HepG2 (cell line): Measurements from ENCODE around the gene RNF11. TPM values are rescaled to one million over a fixed set of nuclear protein-coding genes. Genes with fewer than 3 reads are reported as not detected.

Experiments used
- BORCS8-MEF2B ChIP-seq: sonication (generic); formaldehyde crosslinking; IDR thresholded peaks from 2 replicates; pipeline ENCODE4 v1.8.0; 2022; ENCODE audit warnings: mild to moderate bottlenecking, missing genetic modification reagents
- CHCHD3 ChIP-seq: sonication (generic); formaldehyde crosslinking; IDR thresholded peaks from 2 replicates; pipeline ENCODE4 v1.8.0; 2022; ENCODE audit warnings: mild to moderate bottlenecking, missing genetic modification reagents, moderate library complexity
- FOXO1 ChIP-seq: sonication (generic); formaldehyde crosslinking; IDR thresholded peaks from 2 replicates; pipeline ENCODE4 v1.4.0; 2020; ENCODE audit warnings: missing genetic modification reagents
- HNRNPLL ChIP-seq: fragments of 200-400 bp; formaldehyde crosslinking; IDR thresholded peaks from 2 replicates; pipeline ENCODE4 v1.6.1; 2017; ENCODE audit warnings: mild to moderate bottlenecking, low read depth, low read length; ENCODE audit not compliant: poor library complexity, severe bottlenecking
- LCORL ChIP-seq, 2 experiments: fragments of 450-650 bp in 1 of 2; sonication (generic) in 1 of 2; formaldehyde crosslinking in 1 of 2; IDR thresholded peaks; 2 replicates each; pipeline versions ENCODE4 v1.5.0 to v1.6.1; 2017 to 2020; ENCODE audit warnings: antibody characterized with exemption in 1 of 2, missing genetic modification reagents in 1 of 2
- NONO ChIP-seq, 2 experiments: fragments of 450-650 bp in 1 of 2; sonication (generic) in 1 of 2; formaldehyde crosslinking in 1 of 2; IDR thresholded peaks in 1 of 2; conservative IDR thresholded peaks in 1 of 2; 2 replicates each; pipeline versions ENCODE4 v1.6.1 to v1.8.0; 2017 to 2022; ENCODE audit warnings: mild to moderate bottlenecking in 1 of 2, missing genetic modification reagents in 1 of 2, moderate library complexity in 1 of 2
- PHB2 ChIP-seq: fragments of 450-650 bp; IDR thresholded peaks from 2 replicates; pipeline ENCODE4 v1.6.1; 2018; ENCODE audit not compliant: partially characterized antibody
- REL ChIP-seq: sonication (generic); formaldehyde crosslinking; conservative IDR thresholded peaks from 2 replicates; pipeline ENCODE4 v1.8.0; 2022; ENCODE audit warnings: mild to moderate bottlenecking, missing genetic modification reagents, moderate library complexity
- ZFX ChIP-seq: sonication (generic); formaldehyde crosslinking; IDR thresholded peaks from 2 replicates; pipeline ENCODE4 v1.4.0; 2020; ENCODE audit warnings: mild to moderate bottlenecking, low read depth, missing genetic modification reagents, moderate library complexity
- ZNF3 ChIP-seq: IDR thresholded peaks from 2 replicates; pipeline ENCODE4 v1.7.0; 2017; ENCODE audit warnings: inconsistent platforms
- ZNF431 ChIP-seq: sonication (generic); formaldehyde crosslinking; IDR thresholded peaks from 2 replicates; pipeline ENCODE4 v1.9.0; 2022; ENCODE audit warnings: missing genetic modification reagents, low read depth, mild to moderate bottlenecking, borderline replicate concordance
- polyA plus RNA-seq, 8 experiments: library from polyadenylated mRNA; depleted of rRNA in 3 of 8; stranded (reverse) in 7 of 8; unstranded in 1 of 8; fragments of >200 nt; fragmentation: Illumina TruSeq in 4 of 8; extraction: Trizol in 4 of 8; gene quantifications; 2 replicates each; pipeline versions ENCODE4 v1.2.1 to v1.2.3, GENCODE V29; 2011 to 2016; ENCODE audit warnings: low read depth in 4 of 8, missing spikeins in 1 of 8, mixed read lengths in 1 of 8; ENCODE audit not compliant: insufficient read depth in 1 of 8
- total RNA-seq, 5 experiments: library from RNA; depleted of rRNA; stranded (reverse); fragments of >200 nt; fragmentation: Illumina TruSeq; extraction: Trizol; gene quantifications; 2 replicates each; pipeline ENCODE4 v1.2.3, GENCODE V29; 2016; ENCODE audit warnings: low read depth in 1 of 5
- TF ChIP-seq, protein P1 (sequence below): sonication (generic); formaldehyde crosslinking; IDR thresholded peaks from 2 replicates; pipeline ENCODE4 v1.5.1; 2020; ENCODE audit warnings: mild to moderate bottlenecking, missing genetic modification reagents, moderate library complexity
- TF ChIP-seq, protein P2 (sequence below): sonication (generic); formaldehyde crosslinking; conservative IDR thresholded peaks from 2 replicates; pipeline ENCODE4 v1.4.0; 2020; ENCODE audit warnings: missing genetic modification reagents
- TF ChIP-seq, protein P3 (sequence below): sonication (generic); formaldehyde crosslinking; IDR thresholded peaks from 2 replicates; pipeline ENCODE4 v1.5.1; 2020; ENCODE audit warnings: missing genetic modification reagents, mild to moderate bottlenecking, borderline replicate concordance
- TF ChIP-seq, protein P4 (sequence below), 2 experiments: sonication (generic) in 1 of 2; formaldehyde crosslinking in 1 of 2; IDR thresholded peaks; 2 replicates each; pipeline versions ENCODE4 v1.4.0 to v1.6.1; 2018 to 2020; ENCODE audit warnings: missing genetic modification reagents in 2 of 2, borderline replicate concordance in 1 of 2, low read depth in 1 of 2, mild to moderate bottlenecking in 1 of 2, missing biosample characterization in 1 of 2
- TF ChIP-seq, protein P5 (sequence below): sonication (generic); formaldehyde crosslinking; IDR thresholded peaks from 2 replicates; pipeline ENCODE4 v1.4.0; 2020; ENCODE audit warnings: missing genetic modification reagents, low read depth, mild to moderate bottlenecking, borderline replicate concordance

RNF11 gene
- total and polyA plus RNA-seq, 2 of the 13 experiments (the other 11 are each of a cell fraction or from before 2014, with no cell fraction given): 41.2 to 48.8 TPM

DNA sequence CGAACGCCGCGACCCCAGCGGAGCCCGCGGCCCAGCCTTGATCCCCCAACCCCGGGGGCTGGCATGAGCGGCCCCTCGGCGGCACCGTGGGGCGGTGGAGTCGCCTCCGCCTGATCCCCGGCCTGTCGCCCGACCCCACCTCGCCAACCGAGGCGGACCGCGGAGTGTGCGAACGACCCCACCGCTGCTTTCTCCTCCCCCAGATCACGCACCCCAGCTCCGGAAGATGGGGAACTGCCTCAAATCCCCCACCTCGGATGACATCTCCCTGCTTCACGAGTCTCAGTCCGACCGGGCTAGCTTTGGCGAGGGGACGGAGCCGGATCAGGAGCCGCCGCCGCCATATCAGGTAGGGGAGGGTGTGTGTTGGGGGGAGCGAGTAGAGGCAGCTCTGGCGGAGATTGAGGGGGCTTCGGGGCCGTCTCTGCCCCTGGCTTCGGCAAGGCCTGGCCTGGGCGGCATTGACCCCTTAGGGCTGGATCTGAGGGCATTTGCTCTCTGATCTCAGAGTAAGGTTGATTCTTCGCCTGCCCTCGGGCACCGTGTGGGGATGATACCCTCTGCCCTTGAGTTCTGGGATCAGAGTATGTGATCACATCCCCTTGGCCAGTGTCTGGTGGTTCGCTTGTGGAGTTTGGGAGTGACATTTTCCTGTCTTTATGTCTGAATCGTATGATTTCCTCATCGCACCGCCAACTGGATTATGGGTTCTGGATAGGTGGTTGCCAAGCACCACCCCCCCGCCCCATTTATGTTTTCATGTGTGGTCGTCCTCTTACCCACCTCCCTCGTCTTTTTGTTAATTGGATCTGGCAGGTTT, 668 bp downstream of the RNF11 start (continued):
- TF ChIP-seq PHB2: no peak
- no peak for TF ChIP-seq LCORL (IDR thresholded peaks at IDR 0.05)
- peak; percentile 53; the same call in 1 of the 2 replicates for TF ChIP-seq LCORL (CRISPR knock-in tag; IDR thresholded peaks at IDR 0.05)
- TF ChIP-seq ZFX (CRISPR knock-in tag): peak; percentile 29
- TF ChIP-seq NONO (IDR thresholded peaks at IDR 0.05): no peak
- TF ChIP-seq NONO (CRISPR knock-in tag; conservative IDR thresholded peaks at IDR 0.05): 0 out of 2 replicates have a peak, but pooled peaks have one; percentile 20
- TF ChIP-seq ZNF3: no peak
- TF ChIP-seq, protein P1, sequence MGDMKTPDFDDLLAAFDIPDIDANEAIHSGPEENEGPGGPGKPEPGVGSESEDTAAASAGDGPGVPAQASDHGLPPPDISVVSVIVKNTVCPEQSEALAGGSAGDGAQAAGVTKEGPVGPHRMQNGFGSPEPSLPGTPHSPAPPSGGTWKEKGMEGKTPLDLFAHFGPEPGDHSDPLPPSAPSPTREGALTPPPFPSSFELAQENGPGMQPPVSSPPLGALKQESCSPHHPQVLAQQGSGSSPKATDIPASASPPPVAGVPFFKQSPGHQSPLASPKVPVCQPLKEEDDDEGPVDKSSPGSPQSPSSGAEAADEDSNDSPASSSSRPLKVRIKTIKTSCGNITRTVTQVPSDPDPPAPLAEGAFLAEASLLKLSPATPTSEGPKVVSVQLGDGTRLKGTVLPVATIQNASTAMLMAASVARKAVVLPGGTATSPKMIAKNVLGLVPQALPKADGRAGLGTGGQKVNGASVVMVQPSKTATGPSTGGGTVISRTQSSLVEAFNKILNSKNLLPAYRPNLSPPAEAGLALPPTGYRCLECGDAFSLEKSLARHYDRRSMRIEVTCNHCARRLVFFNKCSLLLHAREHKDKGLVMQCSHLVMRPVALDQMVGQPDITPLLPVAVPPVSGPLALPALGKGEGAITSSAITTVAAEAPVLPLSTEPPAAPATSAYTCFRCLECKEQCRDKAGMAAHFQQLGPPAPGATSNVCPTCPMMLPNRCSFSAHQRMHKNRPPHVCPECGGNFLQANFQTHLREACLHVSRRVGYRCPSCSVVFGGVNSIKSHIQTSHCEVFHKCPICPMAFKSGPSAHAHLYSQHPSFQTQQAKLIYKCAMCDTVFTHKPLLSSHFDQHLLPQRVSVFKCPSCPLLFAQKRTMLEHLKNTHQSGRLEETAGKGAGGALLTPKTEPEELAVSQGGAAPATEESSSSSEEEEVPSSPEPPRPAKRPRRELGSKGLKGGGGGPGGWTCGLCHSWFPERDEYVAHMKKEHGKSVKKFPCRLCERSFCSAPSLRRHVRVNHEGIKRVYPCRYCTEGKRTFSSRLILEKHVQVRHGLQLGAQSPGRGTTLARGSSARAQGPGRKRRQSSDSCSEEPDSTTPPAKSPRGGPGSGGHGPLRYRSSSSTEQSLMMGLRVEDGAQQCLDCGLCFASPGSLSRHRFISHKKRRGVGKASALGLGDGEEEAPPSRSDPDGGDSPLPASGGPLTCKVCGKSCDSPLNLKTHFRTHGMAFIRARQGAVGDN: peak; percentile 53; the same call in 1 of the 2 replicates
- TF ChIP-seq REL: 0 out of 2 replicates have a peak, but pooled peaks have one; percentile 34
- TF ChIP-seq, protein P2, sequence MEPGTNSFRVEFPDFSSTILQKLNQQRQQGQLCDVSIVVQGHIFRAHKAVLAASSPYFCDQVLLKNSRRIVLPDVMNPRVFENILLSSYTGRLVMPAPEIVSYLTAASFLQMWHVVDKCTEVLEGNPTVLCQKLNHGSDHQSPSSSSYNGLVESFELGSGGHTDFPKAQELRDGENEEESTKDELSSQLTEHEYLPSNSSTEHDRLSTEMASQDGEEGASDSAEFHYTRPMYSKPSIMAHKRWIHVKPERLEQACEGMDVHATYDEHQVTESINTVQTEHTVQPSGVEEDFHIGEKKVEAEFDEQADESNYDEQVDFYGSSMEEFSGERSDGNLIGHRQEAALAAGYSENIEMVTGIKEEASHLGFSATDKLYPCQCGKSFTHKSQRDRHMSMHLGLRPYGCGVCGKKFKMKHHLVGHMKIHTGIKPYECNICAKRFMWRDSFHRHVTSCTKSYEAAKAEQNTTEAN (CRISPR knock-in tag): no peak
- TF ChIP-seq HNRNPLL: peak; percentile 44
- TF ChIP-seq ZNF431 (CRISPR knock-in tag): 0 out of 2 replicates have a peak, but pooled peaks have one; percentile 16
- peak; percentile 51; the same call in 1 of the 2 replicates for TF ChIP-seq BORCS8-MEF2B (CRISPR knock-in tag)
- TF ChIP-seq, protein P3, sequence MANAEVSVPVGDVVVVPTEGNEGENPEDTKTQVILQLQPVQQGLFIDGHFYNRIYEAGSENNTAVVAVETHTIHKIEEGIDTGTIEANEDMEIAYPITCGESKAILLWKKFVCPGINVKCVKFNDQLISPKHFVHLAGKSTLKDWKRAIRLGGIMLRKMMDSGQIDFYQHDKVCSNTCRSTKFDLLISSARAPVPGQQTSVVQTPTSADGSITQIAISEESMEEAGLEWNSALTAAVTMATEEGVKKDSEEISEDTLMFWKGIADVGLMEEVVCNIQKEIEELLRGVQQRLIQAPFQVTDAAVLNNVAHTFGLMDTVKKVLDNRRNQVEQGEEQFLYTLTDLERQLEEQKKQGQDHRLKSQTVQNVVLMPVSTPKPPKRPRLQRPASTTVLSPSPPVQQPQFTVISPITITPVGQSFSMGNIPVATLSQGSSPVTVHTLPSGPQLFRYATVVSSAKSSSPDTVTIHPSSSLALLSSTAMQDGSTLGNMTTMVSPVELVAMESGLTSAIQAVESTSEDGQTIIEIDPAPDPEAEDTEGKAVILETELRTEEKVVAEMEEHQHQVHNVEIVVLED (CRISPR knock-in tag): no peak
- TF ChIP-seq FOXO1: no peak
- TF ChIP-seq, protein P4, sequence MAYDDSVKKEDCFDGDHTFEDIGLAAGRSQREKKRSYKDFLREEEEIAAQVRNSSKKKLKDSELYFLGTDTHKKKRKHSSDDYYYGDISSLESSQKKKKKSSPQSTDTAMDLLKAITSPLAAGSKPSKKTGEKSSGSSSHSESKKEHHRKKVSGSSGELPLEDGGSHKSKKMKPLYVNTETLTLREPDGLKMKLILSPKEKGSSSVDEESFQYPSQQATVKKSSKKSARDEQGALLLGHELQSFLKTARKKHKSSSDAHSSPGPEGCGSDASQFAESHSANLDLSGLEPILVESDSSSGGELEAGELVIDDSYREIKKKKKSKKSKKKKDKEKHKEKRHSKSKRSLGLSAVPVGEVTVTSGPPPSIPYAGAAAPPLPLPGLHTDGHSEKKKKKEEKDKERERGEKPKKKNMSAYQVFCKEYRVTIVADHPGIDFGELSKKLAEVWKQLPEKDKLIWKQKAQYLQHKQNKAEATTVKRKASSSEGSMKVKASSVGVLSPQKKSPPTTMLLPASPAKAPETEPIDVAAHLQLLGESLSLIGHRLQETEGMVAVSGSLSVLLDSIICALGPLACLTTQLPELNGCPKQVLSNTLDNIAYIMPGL (CRISPR knock-in tag; IDR thresholded peaks at IDR 0.05; ENCODE audit: borderline replicate concordance in 1 of 2, low read depth in 1 of 2): peak in 1 of 2 experiments; percentile 14; a peak in 2 of 4 replicates
- no peak for TF ChIP-seq CHCHD3 (CRISPR knock-in tag)
- TF ChIP-seq, protein P5, sequence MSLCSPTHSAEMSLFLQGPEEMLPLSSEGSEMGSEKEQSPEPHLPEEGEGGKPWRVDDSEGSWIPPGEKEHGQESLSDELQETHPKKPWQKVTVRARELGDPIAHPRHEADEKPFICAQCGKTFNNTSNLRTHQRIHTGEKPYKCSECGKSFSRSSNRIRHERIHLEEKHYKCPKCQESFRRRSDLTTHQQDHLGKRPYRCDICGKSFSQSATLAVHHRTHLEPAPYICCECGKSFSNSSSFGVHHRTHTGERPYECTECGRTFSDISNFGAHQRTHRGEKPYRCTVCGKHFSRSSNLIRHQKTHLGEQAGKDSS: peak; percentile 11; the same call in 1 of the 2 replicates
